Sciatic nerve (tissue), 2 donors: Measurements from ENCODE around the gene POLR2J. TPM values are rescaled to one million over a fixed set of nuclear protein-coding genes. Genes with fewer than 3 reads are reported as not detected.
A peak's percentile ranks its signal among the peaks of the same experiment; 100 is the strongest.

Experiments used
- ATAC-seq: fragments of 200-7000 bp; cut with Tn5 transposase; one replicate; pipeline ENCODE4 v1.9.1; 2020; ENCODE audit warnings: mild to moderate bottlenecking, moderate library complexity
- DNase-seq: peaks from one replicate; pipeline ENCODE4 v3.0.0-alpha.2; 2020; ENCODE audit warnings: low spot score
- intact Hi-C: fragments of 100-400 bp; cut with DNase I; formaldehyde crosslinking; loops from one replicate; pipeline ENCODE4 v1.14.2; 2022
- microRNA-seq: library from miRNA; unstranded; fragments of <30 nt; microRNA quantifications from one replicate; pipeline ENCODE4 v1.2.0, GENCODE V29; 2020
- total RNA-seq: library from RNA; stranded (reverse); fragmentation: NEBNext Ultra II Directional; extraction: Animal tissue kit (Norgen Biotek cat#: 25700); gene quantifications from one replicate; pipeline ENCODE4 v1.2.1, GENCODE V29; 2021
- donor health status: DM: no; HTN: no; CAD: no.
- donor health status: DM: no; HTN: no; CAD: no.

Gene POLR2J
- total RNA-seq, 1 donor from 2014 or later, result 31.6 TPM

DNA sequence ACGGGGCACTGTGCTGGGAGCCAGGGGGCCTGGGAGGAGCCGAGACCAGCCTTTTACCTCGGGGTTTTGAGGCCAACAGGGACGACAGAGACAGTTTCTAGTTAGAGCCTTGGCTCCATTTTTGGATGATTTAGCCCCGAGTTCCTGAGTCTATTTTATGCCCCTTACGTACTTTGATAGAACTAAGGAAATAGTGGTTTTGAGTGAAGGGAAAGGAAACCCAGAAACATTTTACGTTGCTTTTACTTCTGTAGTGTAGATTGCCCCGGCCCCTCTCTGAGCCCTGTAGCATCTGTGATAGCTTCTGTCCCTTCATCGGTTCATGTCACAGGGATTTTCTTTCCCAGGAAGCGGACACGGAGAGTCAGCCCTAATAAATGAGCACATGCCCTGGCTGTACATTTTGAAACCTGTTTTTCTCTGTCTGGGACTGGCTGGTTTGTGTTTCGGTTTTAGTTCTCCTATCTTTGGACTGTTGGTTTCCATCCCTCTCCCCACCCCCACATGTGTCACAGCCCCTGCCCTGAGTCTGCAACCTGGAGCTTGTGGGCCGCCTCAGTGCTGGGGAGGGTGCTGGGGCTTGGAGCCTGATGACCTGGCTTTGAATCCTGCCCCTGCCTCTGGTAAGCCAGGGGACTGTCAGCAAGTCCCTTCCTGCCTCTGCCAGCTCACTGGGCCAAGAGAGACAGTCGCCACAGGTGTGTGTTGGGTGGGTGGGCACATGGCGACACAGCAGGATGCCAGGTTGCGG, 52.3 kb downstream of the POLR2J start:
- DNase-seq (no peak), ATAC-seq (peak; percentile 47)
- intact Hi-C loops, result no loop called here

DNA sequence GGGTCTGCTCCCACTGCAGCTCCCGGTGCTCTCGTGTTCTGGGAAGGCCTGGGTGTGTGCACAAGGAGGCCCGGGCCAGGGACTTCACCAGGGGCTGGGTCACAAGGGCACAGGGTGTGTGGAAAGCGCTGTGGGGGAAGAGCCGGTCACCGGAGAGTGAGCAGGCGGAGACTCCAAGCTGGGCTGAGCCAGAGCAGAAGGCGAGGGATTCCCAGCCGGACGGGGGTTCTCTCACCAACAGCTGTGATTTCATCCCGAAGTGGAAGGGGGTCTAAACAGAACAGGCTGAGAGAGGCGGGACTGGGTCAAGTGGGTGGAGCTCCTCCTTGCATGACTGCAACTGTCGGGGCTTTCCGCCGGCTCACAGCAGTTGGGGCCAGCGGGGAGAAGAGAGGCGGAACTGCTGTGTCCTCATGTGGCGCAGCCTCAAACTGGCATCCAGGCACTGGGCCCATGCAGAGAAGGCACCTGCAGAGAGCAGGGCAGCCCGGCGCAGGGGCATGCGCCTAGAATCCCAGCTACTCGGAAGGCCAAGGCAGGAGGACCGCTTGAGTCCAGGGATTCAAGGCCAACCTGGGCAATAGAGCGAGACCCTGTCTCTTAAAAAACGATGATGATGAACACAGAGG, 53.0 kb downstream of the POLR2J start:
- intact Hi-C loops, result no loop called here
- ATAC-seq (peak; percentile 70), DNase-seq (no peak)

GRCh38 chr7:102424787-102425218, 53.9 kb downstream of the POLR2J start:
- ATAC-seq (no peak), DNase-seq (no peak)
- intact Hi-C loops, result no loop called here

- DNase-seq, result no peak
- intact Hi-C loops, result no loop called here
- ATAC-seq, result no peak
These were observed 54.6 kb downstream of the POLR2J start for GRCh38 chr7:102424129-102424551.

Small RNA genes lying within 50 kb of the gene (microRNA-seq; reads per million reads assigned to microRNA genes)
- gene MIR4467 (not detected), gene MIR5090 (not detected)

Other genes starting within 250 kb of the POLR2J start
- 9.9 TPM for gene SH2B2, start 192.1 kb downstream of the POLR2J start, total RNA-seq
- gene SPDYE6, start 122.5 kb downstream of the POLR2J start, total RNA-seq, result not detected
- 29.8 TPM for gene PRKRIP1, start 82.6 kb downstream of the POLR2J start, total RNA-seq
- 18.0 TPM for gene ORAI2, start 45.3 kb downstream of the POLR2J start, total RNA-seq
- 8.6 TPM for gene ALKBH4, start 14.1 kb downstream of the POLR2J start, total RNA-seq
- gene LRWD1, start 13.9 kb downstream of the POLR2J start, total RNA-seq, result 11.1 TPM
- 59.3 TPM for gene RASA4B, start 38.9 kb upstream of the POLR2J start, total RNA-seq
- gene UPK3BL2, start 64.8 kb upstream of the POLR2J start, total RNA-seq, result 31.6 TPM
- 0.31 TPM for gene SPDYE2, start 72.3 kb upstream of the POLR2J start, total RNA-seq
- 64.2 TPM for gene POLR2J3, start 93.7 kb upstream of the POLR2J start, total RNA-seq
- gene RASA4, start 137.8 kb upstream of the POLR2J start, total RNA-seq, result 233 TPM
- gene UPK3BL1, start 163.9 kb upstream of the POLR2J start, total RNA-seq, result 23.0 TPM
- gene SPDYE2B, start 171.4 kb upstream of the POLR2J start, total RNA-seq, result not detected
- gene POLR2J2, start 192.7 kb upstream of the POLR2J start, total RNA-seq, result 20.6 TPM